ENCODE measurements around the gene HSPG2. TPM values are rescaled to one million over a fixed set of nuclear protein-coding genes. Genes with fewer than 3 reads are reported as not detected.

HSPG2 gene
- total and polyA plus RNA-seq, 10 of the 15 experiments (the other 5 are each of a cell fraction or from before 2014, with no cell fraction given), result 0.30 to 3.4 (median 0.73) TPM; not detected in 2

- 72% methylated on average over 10 of the region's 11 CpGs for WGBS (ENCODE audit: insufficient coverage, insufficient replicate concordance, low lambda C conversion rate, missing lambda C conversion rate)
- RAD21 ChIA-PET (ENCODE audit: unreplicated experiment), result no interaction called here
- Histone ChIP-seq H3K27me3 (replicated peaks in 1 of 2; ENCODE audit: control insufficient read depth in 2 of 2, insufficient read depth in 2 of 2, low read length in 1 of 2) (no peaks in the 10 kb centered on the region), H3K9me3 (replicated peaks; ENCODE audit: control insufficient read depth, insufficient read depth, low read length) (no peaks in the 10 kb centered on the region), H3K79me2 (ENCODE audit: control insufficient read depth, insufficient read depth, low read length) (no peaks in the 10 kb centered on the region), H3K4me2 (ENCODE audit: control insufficient read depth, insufficient read depth) (no peak overlapping the region), H3K4me3 (no peak overlapping the region), H3K27ac (ENCODE audit: control insufficient read depth, insufficient read depth) (no peak overlapping the region), H3K9ac (ENCODE audit: control insufficient read depth, insufficient read depth, low read length) (no peak overlapping the region), H2AFZ (ENCODE audit: control insufficient read depth, low read depth, low read length) (no peak overlapping the region), H4K20me1 (ENCODE audit: control insufficient read depth, insufficient read depth) (no peaks in the 10 kb centered on the region), H3K36me3 (ENCODE audit: control insufficient read depth in 2 of 2, insufficient read depth in 2 of 2, low read length in 1 of 2) (no peaks in the 10 kb centered on the region), H3K4me1 (ENCODE audit: control insufficient read depth, insufficient read depth, low read length) (no peaks in the 10 kb centered on the region)
- intact Hi-C loops (cut with micrococcal nuclease; ENCODE audit: unreplicated experiment), result no loop called here
- no peak for FAIRE-seq
- no peak for DNase-seq (ENCODE audit: low read depth, low spot score)
- no peak for ATAC-seq
- POLR2A ChIA-PET, result no interaction called here
- BruUV-seq (replicated peaks), result no TSS peak
- SMC1A ChIA-PET (ENCODE audit: uncharacterized antibody, unreplicated experiment), result no interaction called here
- no peak for TF ChIP-seq CBX3 (IDR thresholded peaks at IDR 0.05; ENCODE audit: borderline replicate concordance, low read depth)
- TF ChIP-seq CBX5 (IDR thresholded peaks at IDR 0.05; ENCODE audit: low read depth), result no peak
- no peak for TF ChIP-seq ELK1 (IDR thresholded peaks at IDR 0.05; ENCODE audit: low read depth, low read length)
- TF ChIP-seq TBL1XR1 (IDR thresholded peaks at IDR 0.05; ENCODE audit: low read depth, low read length), result no peak
- no peak for TF ChIP-seq IRF3 (IDR thresholded peaks at IDR 0.05)
- TF ChIP-seq USF1 (IDR thresholded peaks at IDR 0.05; ENCODE audit: borderline replicate concordance, extremely low read length, insufficient read depth, low read depth, low read length), result peak; percentile 18
- CTCF ChIA-PET, result no interaction called here
- in situ Hi-C loops (cut with MboI), result no loop called here
These were observed 93.1 kb downstream of the HSPG2 start for GRCh38 chr1:21843996-21844395.

Measured in GM12878 (cell line).